Adipocyte (in vitro differentiated cells): ENCODE data around the gene HYDIN.
A peak's percentile ranks its signal among the peaks of the same experiment; 100 is the strongest.

Experiments used
- DNase-seq: peaks from one replicate; pipeline ENCODE4 v3.0.0-alpha.2; 2015; ENCODE audit warnings: low read depth
- H3K27me3 ChIP-seq: replicated peaks from 2 replicates; pipeline ENCODE4 v1.7.0; 2013; ENCODE audit warnings: mild to moderate bottlenecking, low read length, moderate library complexity; ENCODE audit not compliant: control insufficient read depth, insufficient read depth
- H3K36me3 ChIP-seq: 2 replicates; pipeline ENCODE4 v1.7.0; 2013; ENCODE audit warnings: low read length, mild to moderate bottlenecking, moderate library complexity; ENCODE audit not compliant: control insufficient read depth, insufficient read depth, severe bottlenecking
- H3K4me1 ChIP-seq: 2 replicates; pipeline ENCODE4 v1.7.0; 2013; ENCODE audit warnings: mild to moderate bottlenecking, low read length, moderate library complexity; ENCODE audit not compliant: control insufficient read depth, insufficient read depth
- H3K4me3 ChIP-seq: 2 replicates; pipeline ENCODE4 v1.7.0; 2013; ENCODE audit warnings: mild to moderate bottlenecking, low read length, moderate library complexity
- H3K9ac ChIP-seq: 2 replicates; pipeline ENCODE4 v1.7.0; 2013; ENCODE audit warnings: mild to moderate bottlenecking, low read length, moderate library complexity
- H3K9me3 ChIP-seq: 2 replicates; pipeline ENCODE4 v1.7.0; 2013; ENCODE audit warnings: mild to moderate bottlenecking, low read length, moderate library complexity; ENCODE audit not compliant: control insufficient read depth

Gene HYDIN

DNA sequence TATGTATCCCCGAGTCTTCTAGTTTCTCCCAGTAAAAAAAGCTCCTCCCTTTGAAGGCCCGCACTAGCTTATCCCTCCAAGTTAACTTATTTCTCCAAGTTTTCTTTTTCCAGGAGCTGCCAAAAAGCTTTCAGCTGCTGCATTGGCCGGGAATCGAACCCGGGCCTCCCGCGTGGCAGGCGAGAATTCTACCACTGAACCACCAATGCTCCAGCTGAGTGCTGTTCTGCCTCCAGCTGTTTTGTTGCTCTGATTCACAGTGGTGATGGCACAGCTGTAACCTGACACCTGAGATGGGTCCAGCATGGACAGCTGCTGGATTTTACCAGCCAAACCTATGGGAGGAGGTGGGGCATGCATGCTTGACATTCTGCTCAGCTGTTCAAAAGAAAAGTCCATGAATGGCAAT is 451.6 kb downstream of the HYDIN start:
- Histone ChIP-seq H3K4me3 (no peak overlapping the region), H3K9me3 (no peaks in the 10 kb centered on the region), H3K36me3 (peaks cover 43% of the 10 kb centered on the region), H3K27me3 (no peaks in the 10 kb centered on the region), H3K4me1 (peaks cover 5% of the 10 kb centered on the region), H3K9ac (no peak overlapping the region)
- peak; percentile 90 for DNase-seq

- no peaks in the 10 kb centered on the region for H3K9me3 ChIP-seq
- DNase-seq: peak; percentile 26
- H3K9ac ChIP-seq: no peak overlapping the region
- H3K36me3 ChIP-seq: peaks cover 34% of the 10 kb centered on the region
- no peak overlapping the region for H3K4me3 ChIP-seq
- H3K27me3 ChIP-seq: no peaks in the 10 kb centered on the region
- H3K4me1 ChIP-seq: peaks cover 5% of the 10 kb centered on the region
Measured at GRCh38 chr16:70777973-70778406, 452.5 kb downstream of the HYDIN start.

DNA sequence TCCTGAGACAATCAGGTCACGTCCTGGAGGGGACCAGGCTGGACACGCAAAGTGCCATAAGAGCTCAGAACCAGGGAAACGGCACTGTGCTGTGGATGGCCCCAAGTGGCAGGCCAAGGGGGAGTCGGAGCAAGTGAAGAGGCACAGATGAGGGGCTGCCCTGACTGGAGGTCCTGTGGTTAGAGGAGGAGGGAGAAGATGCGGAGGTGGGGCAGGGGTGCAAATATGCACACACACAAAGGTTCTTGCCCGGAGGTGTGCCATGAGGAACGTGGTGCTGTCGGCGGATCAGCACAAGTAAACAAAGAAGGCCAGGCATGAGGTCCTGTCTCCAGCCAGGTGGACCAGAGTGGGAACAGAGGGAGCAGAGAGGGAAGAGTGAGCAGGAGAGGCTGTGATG is 453.0 kb downstream of the HYDIN start:
- no peak for DNase-seq
- H3K36me3 ChIP-seq: peaks cover 29% of the 10 kb centered on the region
- peaks cover 8% of the 10 kb centered on the region for H3K4me1 ChIP-seq
- H3K27me3 ChIP-seq: no peaks in the 10 kb centered on the region
- H3K9me3 ChIP-seq: no peaks in the 10 kb centered on the region
- H3K4me3 ChIP-seq: no peak overlapping the region
- no peak overlapping the region for H3K9ac ChIP-seq

DNA sequence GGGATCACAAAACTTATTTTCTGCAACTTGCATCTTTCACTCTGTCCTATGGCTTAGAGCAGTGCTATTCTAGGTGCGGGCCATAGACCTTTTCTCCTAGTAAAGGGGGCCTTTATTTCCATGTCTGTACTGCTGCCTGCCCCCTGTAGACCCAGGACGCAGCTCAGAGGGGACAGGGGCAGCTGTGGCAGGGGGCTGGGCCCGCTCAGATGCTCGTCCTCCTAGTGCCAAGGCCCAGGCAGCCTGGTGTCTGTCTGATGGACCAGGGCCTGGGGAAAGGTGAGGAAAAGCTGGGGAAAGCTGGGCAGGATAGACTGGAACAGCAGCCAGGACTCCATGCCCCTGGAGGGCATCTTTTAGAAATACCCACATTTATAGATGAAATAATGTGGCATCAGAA is 455.1 kb downstream of the HYDIN start:
- Histone ChIP-seq H3K9me3 (no peaks in the 10 kb centered on the region), H3K36me3 (peaks cover 17% of the 10 kb centered on the region), H3K4me3 (no peak overlapping the region), H3K27me3 (no peaks in the 10 kb centered on the region), H3K4me1 (peaks cover 13% of the 10 kb centered on the region), H3K9ac (no peak overlapping the region)
- DNase-seq: no peak

DNA sequence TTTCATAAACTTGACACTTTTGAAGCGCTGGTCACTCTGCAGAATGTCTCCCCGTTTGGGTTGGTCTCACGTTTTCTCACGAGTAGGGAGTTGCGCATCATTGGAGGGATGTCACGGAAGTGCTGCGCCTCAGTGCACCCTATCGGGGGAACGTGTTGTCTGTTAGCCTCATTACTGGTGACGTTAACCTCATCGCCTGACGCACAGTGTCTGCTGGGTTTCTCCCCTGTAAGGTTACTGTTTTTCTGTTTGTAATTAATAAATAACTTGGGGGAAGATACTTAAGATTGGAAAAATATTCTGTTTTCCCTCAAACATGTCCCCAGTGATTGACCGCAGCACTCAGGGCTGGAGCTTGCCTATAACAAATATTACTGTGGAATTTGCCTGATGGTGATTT is 456.3 kb downstream of the HYDIN start:
- peaks cover 13% of the 10 kb centered on the region for H3K4me1 ChIP-seq
- no peak overlapping the region for H3K4me3 ChIP-seq
- H3K27me3 ChIP-seq: no peaks in the 10 kb centered on the region
- peaks cover 13% of the 10 kb centered on the region for H3K36me3 ChIP-seq
- no peaks in the 10 kb centered on the region for H3K9me3 ChIP-seq
- no peak overlapping the region for H3K9ac ChIP-seq
- no peak for DNase-seq

DNA sequence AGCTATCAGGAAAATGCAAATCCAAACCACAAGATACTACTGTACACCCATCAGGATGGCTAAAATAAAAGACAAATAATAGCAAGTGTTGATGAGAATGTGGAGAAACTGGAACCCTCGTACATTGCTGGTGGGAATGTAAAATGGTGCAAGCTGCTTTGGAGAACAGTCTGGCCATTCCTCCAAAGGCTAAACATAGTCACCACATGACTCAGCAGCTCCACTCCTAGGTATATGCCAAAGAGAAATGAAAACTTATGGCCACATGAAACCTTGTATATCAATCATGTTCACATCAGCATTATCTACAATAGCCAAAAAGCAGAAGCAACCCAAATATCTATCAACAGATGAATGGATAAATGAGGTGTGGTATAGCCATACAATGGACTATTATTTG is 458.0 kb downstream of the HYDIN start:
- H3K27me3 ChIP-seq: no peaks in the 10 kb centered on the region
- no peak overlapping the region for H3K4me3 ChIP-seq
- DNase-seq: peak; percentile 25
- H3K36me3 ChIP-seq: peaks cover 13% of the 10 kb centered on the region
- no peak overlapping the region for H3K9ac ChIP-seq
- H3K4me1 ChIP-seq: peaks cover 20% of the 10 kb centered on the region
- H3K9me3 ChIP-seq: no peaks in the 10 kb centered on the region

GRCh38 chr16:70770626-70771552 is 459.6 kb downstream of the HYDIN start:
- H3K27me3 ChIP-seq: no peaks in the 10 kb centered on the region
- no peaks in the 10 kb centered on the region for H3K9me3 ChIP-seq
- peaks cover 22% of the 10 kb centered on the region for H3K4me1 ChIP-seq
- no peak overlapping the region for H3K9ac ChIP-seq
- H3K4me3 ChIP-seq: no peak overlapping the region
- H3K36me3 ChIP-seq: peaks cover 13% of the 10 kb centered on the region
- peak; percentile 80 for DNase-seq

DNA sequence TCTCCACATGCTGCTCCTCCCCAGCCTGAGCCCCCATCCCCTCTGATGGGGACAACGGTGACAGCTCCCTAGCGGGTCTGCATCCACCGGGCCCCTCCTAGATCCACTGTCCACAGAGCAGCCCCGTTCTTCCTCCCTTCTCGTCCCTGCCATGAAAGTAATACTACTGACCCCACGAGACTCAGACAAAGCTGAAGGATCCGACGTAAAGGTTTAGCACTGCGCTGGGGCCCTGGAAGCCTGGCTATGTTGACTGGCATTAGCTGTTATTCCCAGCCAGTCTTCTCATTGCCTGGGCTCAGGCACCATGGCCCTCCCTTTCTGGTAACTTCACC is 460.3 kb downstream of the HYDIN start:
- H3K27me3 ChIP-seq: no peaks in the 10 kb centered on the region
- H3K36me3 ChIP-seq: peaks cover 13% of the 10 kb centered on the region
- H3K4me3 ChIP-seq: no peak overlapping the region
- H3K4me1 ChIP-seq: peaks cover 22% of the 10 kb centered on the region
- DNase-seq: no peak
- H3K9me3 ChIP-seq: no peaks in the 10 kb centered on the region
- H3K9ac ChIP-seq: no peak overlapping the region

GRCh38 chr16:70769761-70770160 is 460.8 kb downstream of the HYDIN start:
- Histone ChIP-seq H3K36me3 (peaks cover 13% of the 10 kb centered on the region), H3K27me3 (no peaks in the 10 kb centered on the region), H3K4me3 (no peak overlapping the region), H3K9me3 (no peaks in the 10 kb centered on the region), H3K9ac (no peak overlapping the region), H3K4me1 (peaks cover 22% of the 10 kb centered on the region)
- no peak for DNase-seq

DNA sequence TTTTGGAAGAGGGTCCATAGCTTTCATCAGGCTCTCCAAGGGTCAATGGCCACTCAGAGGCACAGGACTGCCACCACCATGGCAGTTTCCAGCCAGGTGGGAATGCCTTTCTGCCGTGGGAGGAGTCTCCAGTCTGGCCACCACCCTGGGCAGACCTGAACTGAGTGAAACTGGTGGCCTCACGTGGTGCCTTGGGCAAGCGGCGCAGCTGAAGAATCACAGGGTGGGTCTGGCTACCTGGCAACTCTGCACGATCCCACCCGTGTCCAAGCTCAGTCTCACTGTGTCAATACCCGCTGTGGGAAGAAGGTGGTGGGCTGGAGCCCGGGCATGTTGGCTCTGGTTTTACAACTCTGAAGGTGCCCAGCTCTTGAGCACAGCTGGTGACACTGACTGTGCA is 461.4 kb downstream of the HYDIN start:
- DNase-seq: no peak
- H3K27me3 ChIP-seq: no peaks in the 10 kb centered on the region
- H3K9me3 ChIP-seq: no peaks in the 10 kb centered on the region
- peaks cover 22% of the 10 kb centered on the region for H3K4me1 ChIP-seq
- H3K4me3 ChIP-seq: no peak overlapping the region
- H3K36me3 ChIP-seq: peaks cover 11% of the 10 kb centered on the region
- H3K9ac ChIP-seq: no peak overlapping the region

GRCh38 chr16:70768203-70768580 is 462.3 kb downstream of the HYDIN start:
- peak; percentile 31 for DNase-seq
- Histone ChIP-seq H3K9ac (peak overlapping the region; percentile 35), H3K4me3 (no peak overlapping the region), H3K27me3 (no peaks in the 10 kb centered on the region), H3K4me1 (peaks cover 22% of the 10 kb centered on the region), H3K9me3 (no peaks in the 10 kb centered on the region), H3K36me3 (peaks cover 9% of the 10 kb centered on the region)
